Transverse colon (tissue), 4 donors: ENCODE measurements around the gene RASL12. TPM values are rescaled to one million over a fixed set of nuclear protein-coding genes. Genes with fewer than 3 reads are reported as not detected.
A peak's percentile ranks its signal among the peaks of the same experiment; 100 is the strongest.
"Not testable (repeated sequence)": the region's sequence is repeated elsewhere in the genome, so short reads cannot be mapped to it uniquely, and the experiment has no call there.

Source experiments
- DNase-seq: peaks from one replicate; pipeline ENCODE4 v3.0.0-alpha.2; 2019
- H3K27ac ChIP-seq, 4 donors: fragments of 200-600 bp; sonication (generic); 2 replicates each; pipeline ENCODE4 v1.5.1; 2016 to 2018; ENCODE audit warnings: inconsistent platforms in 4 of 4
- H3K27me3 ChIP-seq: fragments of 200-600 bp; sonication (generic); 2 replicates; pipeline ENCODE4 v1.5.1; 2017; ENCODE audit warnings: inconsistent platforms
- H3K36me3 ChIP-seq, 4 donors: fragments of 200-600 bp; sonication (generic); 2 replicates each; pipeline ENCODE4 v1.5.1; 2017 to 2019; ENCODE audit warnings: inconsistent platforms in 4 of 4
- H3K4me1 ChIP-seq, 4 donors: fragments of 200-600 bp; sonication (generic); 2 replicates each; pipeline ENCODE4 v1.5.1; 2017 to 2020; ENCODE audit warnings: inconsistent platforms in 4 of 4
- H3K4me3 ChIP-seq, 4 donors: fragments of 200-600 bp; sonication (generic); 1 replicate in 1 of 4; 2 replicates in 3 of 4; pipeline versions ENCODE4 v1.5.1 to v1.6.1; 2017 to 2019; ENCODE audit warnings: inconsistent platforms in 4 of 4
- H3K9me3 ChIP-seq, 2 donors: fragments of 200-600 bp; sonication (generic); 2 replicates each; pipeline ENCODE4 v1.5.1; 2017 to 2019; ENCODE audit warnings: inconsistent platforms in 2 of 2
- EP300 ChIP-seq: sonication (generic); formaldehyde crosslinking; IDR thresholded peaks from one replicate; pipeline ENCODE4 v1.6.1; 2017; ENCODE audit warnings: antibody characterized with exemption, low read depth
- POLR2A ChIP-seq: fragments of 450-650 bp; IDR thresholded peaks from one replicate; pipeline ENCODE4 v1.6.1; 2016; ENCODE audit warnings: antibody characterized with exemption, mild to moderate bottlenecking, moderate library complexity
- POLR2AphosphoS5 ChIP-seq, 3 donors: sonication (generic); formaldehyde crosslinking; IDR thresholded peaks; one replicate each; pipeline ENCODE4 v1.6.1; 2016; ENCODE audit warnings: antibody characterized with exemption in 3 of 3
- WGBS, 2 donors: methylation state at CpG; one replicate each; pipeline ENCODE4 v1.1.5; 2018; ENCODE audit warnings: low coverage in 1 of 2; 5-methylcytosine and 5-hydroxymethylcytosine counted together
- in situ Hi-C, 4 donors: fragments of 200-750 bp; cut with MboI; loops; one replicate each; pipeline versions ENCODE4 v1.15.0 to v1.15.1; 2017; ENCODE audit warnings: low sequenced_read_pairs in 3 of 4, low pct_ligation_motif_present in 1 of 4, low pct_unique_long_range_greater_than_20kb in 1 of 4
- intact Hi-C: fragments of 100-400 bp; cut with DNase I; formaldehyde crosslinking; loops from one replicate; pipeline ENCODE4 v1.15.1; 2023; ENCODE audit warnings: low total_unique reads
- total RNA-seq, 4 donors: library from RNA; depleted of rRNA; stranded (reverse); fragments of >200 nt; gene quantifications; one replicate each; pipeline ENCODE4 v1.1.0, GENCODE V29; 2016
- TF ChIP-seq, protein P1 (sequence below), 5 experiments: fragments of 200-600 bp in 3 of 5; fragments of 450-650 bp in 2 of 5; sonication (generic) in 3 of 5; IDR thresholded peaks; 1 replicate in 2 of 5; 2 replicates in 3 of 5; pipeline ENCODE4 v1.5.1; 2016 to 2017; ENCODE audit warnings: antibody characterized with exemption in 5 of 5, inconsistent platforms in 3 of 5, mild to moderate bottlenecking in 2 of 5, moderate library complexity in 1 of 5

The RASL12 gene
- total RNA-seq, 4 donors from 2014 or later: 13.9 to 46.8 (median 16.4) TPM

DNA sequence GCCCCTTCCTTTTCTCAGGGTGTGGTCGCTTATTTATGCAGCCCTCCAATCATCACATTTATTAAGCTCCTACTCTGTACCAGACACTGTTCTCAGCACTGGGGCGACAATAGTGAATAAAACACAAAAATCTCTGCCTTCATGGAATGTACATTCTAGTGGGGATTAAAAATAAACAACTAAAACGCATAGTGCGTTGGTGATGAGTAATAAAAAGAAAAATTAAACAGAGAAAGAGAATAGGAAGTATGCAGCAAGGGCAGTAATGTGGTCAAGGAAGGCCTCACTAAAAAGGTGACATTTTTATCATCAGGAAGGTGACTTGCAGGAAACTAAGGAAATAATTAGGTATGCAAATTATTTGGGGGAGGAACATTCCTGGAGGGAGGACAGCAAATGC, 17.5 kb downstream of the RASL12 start:
- no peak overlapping the region for H3K27ac ChIP-seq
- H3K4me3 ChIP-seq: no peak overlapping the region
- H3K27me3 ChIP-seq: no peaks in the 10 kb centered on the region
- 39 to 40% methylated on average over 4 of the region's 4 CpGs for WGBS, 2 donors
- in situ Hi-C loops: no loop called here
- no peaks in the 10 kb centered on the region for H3K36me3 ChIP-seq
- peaks cover 13 to 34% (median 25%) of the 10 kb centered on the region in 4 donors for H3K4me1 ChIP-seq
- intact Hi-C loops: no loop called here
- no peaks in the 10 kb centered on the region for H3K9me3 ChIP-seq
- no peak for TF ChIP-seq POLR2A
- TF ChIP-seq EP300: no peak
- TF ChIP-seq, protein P1, sequence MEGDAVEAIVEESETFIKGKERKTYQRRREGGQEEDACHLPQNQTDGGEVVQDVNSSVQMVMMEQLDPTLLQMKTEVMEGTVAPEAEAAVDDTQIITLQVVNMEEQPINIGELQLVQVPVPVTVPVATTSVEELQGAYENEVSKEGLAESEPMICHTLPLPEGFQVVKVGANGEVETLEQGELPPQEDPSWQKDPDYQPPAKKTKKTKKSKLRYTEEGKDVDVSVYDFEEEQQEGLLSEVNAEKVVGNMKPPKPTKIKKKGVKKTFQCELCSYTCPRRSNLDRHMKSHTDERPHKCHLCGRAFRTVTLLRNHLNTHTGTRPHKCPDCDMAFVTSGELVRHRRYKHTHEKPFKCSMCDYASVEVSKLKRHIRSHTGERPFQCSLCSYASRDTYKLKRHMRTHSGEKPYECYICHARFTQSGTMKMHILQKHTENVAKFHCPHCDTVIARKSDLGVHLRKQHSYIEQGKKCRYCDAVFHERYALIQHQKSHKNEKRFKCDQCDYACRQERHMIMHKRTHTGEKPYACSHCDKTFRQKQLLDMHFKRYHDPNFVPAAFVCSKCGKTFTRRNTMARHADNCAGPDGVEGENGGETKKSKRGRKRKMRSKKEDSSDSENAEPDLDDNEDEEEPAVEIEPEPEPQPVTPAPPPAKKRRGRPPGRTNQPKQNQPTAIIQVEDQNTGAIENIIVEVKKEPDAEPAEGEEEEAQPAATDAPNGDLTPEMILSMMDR (IDR thresholded peaks at IDR 0.05): no peak
- TF ChIP-seq POLR2AphosphoS5 (IDR thresholded peaks at IDR 0.05): no peak
- no peak for DNase-seq

DNA sequence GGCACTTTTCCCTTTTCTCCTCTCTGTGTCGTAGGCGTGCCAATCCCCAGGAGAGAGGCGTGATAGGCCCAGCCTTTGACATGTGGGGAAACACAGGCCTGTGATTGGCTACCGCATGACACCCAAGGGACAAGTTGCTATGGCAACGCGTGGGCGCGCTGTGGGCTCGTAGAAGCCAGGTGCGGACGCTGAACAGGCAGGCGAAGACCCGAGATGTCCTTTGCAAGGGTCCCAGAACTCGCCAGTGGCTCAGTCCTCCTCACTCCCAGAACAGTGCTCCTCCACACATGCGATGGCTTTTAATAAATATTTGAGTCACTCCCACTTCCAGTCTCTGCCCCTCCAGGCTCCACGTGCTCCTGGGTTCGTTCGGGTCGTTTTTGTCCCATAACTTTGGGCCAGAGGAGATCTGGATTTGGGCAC, 18.4 kb downstream of the RASL12 start:
- TF ChIP-seq, protein P1 (IDR thresholded peaks at IDR 0.05): no peak
- peaks cover 6 to 34% (median 24%) of the 10 kb centered on the region in 4 donors for H3K4me1 ChIP-seq
- in situ Hi-C loops: loop anchor here in 3 of 4 donors (25.0 kb wide), 1 partner anchor 238 kb away; the partner anchor contains the start of genes PARP16 (in 3 of the 3) and RNU5A-1 (in 3 of the 3)
- intact Hi-C loops: no loop called here
- no peaks in the 10 kb centered on the region for H3K36me3 ChIP-seq
- H3K27me3 ChIP-seq: no peaks in the 10 kb centered on the region
- H3K9me3 ChIP-seq: no peaks in the 10 kb centered on the region
- peak overlapping the region in 1 of 4 donors; percentile 14 for H3K27ac ChIP-seq
- peak; percentile 89 for DNase-seq
- H3K4me3 ChIP-seq: peak overlapping the region in 2 of 4 donors; percentile 16 to 41
- WGBS, 2 donors: 0 to 19% methylated on average over 3 to 19 of the region's 19 CpGs

DNA sequence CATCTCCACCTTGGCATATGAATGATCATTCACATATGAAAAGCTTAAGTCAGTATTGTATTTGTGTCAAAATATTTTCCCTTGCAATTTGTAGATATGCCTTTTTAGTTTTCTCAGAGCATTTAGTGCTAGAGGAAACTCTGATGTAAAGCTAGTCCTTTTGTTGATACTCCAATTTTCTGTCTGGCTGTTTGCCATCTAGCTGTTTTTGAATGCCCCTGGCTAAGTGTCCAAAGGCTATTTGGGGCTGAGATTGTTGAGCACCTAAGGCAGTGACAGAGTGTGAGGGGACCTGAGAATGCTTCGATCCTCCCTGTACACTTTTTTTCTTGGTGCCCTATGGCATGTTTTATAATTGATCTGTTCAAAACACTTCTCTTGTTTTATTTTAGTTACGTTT, 19.6 kb downstream of the RASL12 start:
- intact Hi-C loops: loop anchor here (1.0 kb wide), 1 partner anchor 54 kb away; no protein-coding TSS in a partner anchor

DNA sequence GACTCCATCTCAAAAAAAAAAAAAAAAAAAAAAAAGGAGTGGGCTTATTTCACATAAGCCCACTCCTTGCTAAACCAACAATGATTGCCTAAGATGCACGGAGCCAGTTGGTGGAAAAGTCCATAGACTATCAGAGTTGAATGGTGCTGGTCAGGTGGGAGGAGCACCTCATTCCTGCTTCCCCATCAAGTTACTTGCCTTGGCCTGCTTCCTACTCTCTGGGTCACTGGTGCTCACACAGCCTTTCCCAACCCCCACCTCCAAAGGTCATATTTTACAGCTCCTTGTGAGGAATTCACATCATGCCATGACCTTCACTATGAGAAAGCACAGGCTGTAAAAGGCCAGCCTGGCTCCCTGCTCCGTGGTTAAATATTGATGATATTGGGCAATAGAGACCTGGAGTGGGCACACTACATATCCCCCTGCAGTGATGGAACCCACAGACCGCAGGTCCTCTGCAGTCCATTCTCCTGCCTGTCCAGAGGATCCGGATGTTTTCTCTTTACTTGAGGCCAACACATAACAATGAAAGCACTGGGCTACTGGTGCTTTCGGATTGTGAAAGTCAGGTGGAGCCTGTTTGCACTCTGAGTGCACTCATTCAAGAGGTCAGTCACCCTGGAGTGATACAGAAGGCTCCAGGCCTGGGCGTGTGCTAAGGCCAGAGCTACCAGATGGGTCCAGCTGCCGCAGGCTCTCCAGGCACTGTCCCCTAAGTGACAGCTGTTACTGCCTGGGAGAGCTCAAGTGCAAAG, 22.9 kb downstream of the RASL12 start, which contains the start of gene SLC51B:
SLC51B (plus strand) TSS at position 664 of the 758 bp plus-strand sequence. CDS start 4,618 bp downstream, outside the sequence.
- WGBS, 2 donors: 45% methylated on average over 7 of the region's 7 CpGs; no CpG with 5 or more reads in 1 of the 2 donors
- Histone ChIP-seq H3K27me3 (no peaks in the 10 kb centered on the region), H3K4me3 (peak within 1 kb of the TSS in 1 of 4 donors; percentile 40), H3K27ac (peak within 1 kb of the TSS; percentile 83 to 86 (median 84)), H3K9me3 (no peaks in the 10 kb centered on the region), H3K36me3 (no peaks in the 10 kb centered on the region), H3K4me1 (peaks cover 12 to 49% (median 44%) of the 10 kb centered on the region in 4 donors)
- TF ChIP-seq POLR2AphosphoS5 (IDR thresholded peaks at IDR 0.05) (peak; percentile 49 to 92 (median 91)), EP300 (no peak), POLR2A (peak; percentile 56)
- TF ChIP-seq, protein P1 (IDR thresholded peaks at IDR 0.05): no peak
- in situ Hi-C loops: loop anchor here in 3 of 4 donors (25.0 kb wide), 1 partner anchor 242 kb away; the partner anchor contains the start of genes PARP16 (in 3 of the 3) and RNU5A-1 (in 3 of the 3)
- peak; percentile 78 for DNase-seq
- intact Hi-C loops: no loop called here

More for the DNA sequence above, 19.6 kb downstream of the RASL12 start:
- in situ Hi-C loops: loop anchor here in 3 of 4 donors (25.0 kb wide), 1 partner anchor 239 kb away; the partner anchor contains the start of genes PARP16 (in 3 of the 3) and RNU5A-1 (in 3 of the 3)
- Histone ChIP-seq H3K27me3 (no peaks in the 10 kb centered on the region), H3K4me1 (peaks cover 5 to 39% (median 35%) of the 10 kb centered on the region in 4 donors), H3K4me3 (no peak overlapping the region), H3K36me3 (no peaks in the 10 kb centered on the region), H3K27ac (no peak overlapping the region), H3K9me3 (no peaks in the 10 kb centered on the region)
- no peak for DNase-seq
- WGBS, 2 donors: 71 to 77% methylated on average over 2 of the region's 2 CpGs
- TF ChIP-seq POLR2A (no peak), EP300 (no peak), POLR2AphosphoS5 (IDR thresholded peaks at IDR 0.05) (no peak)
- TF ChIP-seq, protein P1 (IDR thresholded peaks at IDR 0.05): no peak

GRCh38 chr15:65044218-65044617, 23.6 kb downstream of the RASL12 start:
- 31% methylated on average over 5 of the region's 5 CpGs; no CpG with 5 or more reads in 1 of the 2 donors for WGBS, 2 donors
- H3K36me3 ChIP-seq, H3K4me3 ChIP-seq, intact Hi-C loops, H3K27me3 ChIP-seq, H3K9me3 ChIP-seq: not testable (repeated sequence)
- Histone ChIP-seq H3K4me1 (peaks cover 7 to 44% (median 37%) of the 10 kb centered on the region in 4 donors), H3K27ac (peak overlapping the region; percentile 83 to 86 (median 84))
- peak; percentile 40 for DNase-seq
- in situ Hi-C loops: loop anchor here in 3 of 4 donors (25.0 kb wide), 1 partner anchor 243 kb away; the partner anchor contains the start of genes PARP16 (in 3 of the 3) and RNU5A-1 (in 3 of the 3)
